Left ventricle myocardium inferior (tissue), 1 donor: ENCODE data around the gene ANKMY1. TPM values are rescaled to one million over a fixed set of nuclear protein-coding genes. Genes with fewer than 3 reads are reported as not detected.
"Not testable (repeated sequence)": the region's sequence is repeated elsewhere in the genome, so short reads cannot be mapped to it uniquely, and the experiment has no call there.

Source experiments
- DNase-seq: peaks from one replicate; pipeline ENCODE4 v3.0.0-alpha.2; 2020
- H3K27ac ChIP-seq: fragments of 200-600 bp; replicated peaks from 2 replicates; pipeline ENCODE4 v1.8.0; 2021
- H3K27me3 ChIP-seq: fragments of 200-600 bp; 2 replicates; pipeline ENCODE4 v1.8.0; 2021; ENCODE audit warnings: low read depth
- H3K36me3 ChIP-seq: fragments of 200-600 bp; 2 replicates; pipeline ENCODE4 v1.8.0; 2021
- H3K4me1 ChIP-seq: fragments of 200-600 bp; 2 replicates; pipeline ENCODE4 v1.8.0; 2021
- H3K4me3 ChIP-seq: fragments of 200-600 bp; 2 replicates; pipeline ENCODE4 v1.8.0; 2021; ENCODE audit warnings: mild to moderate bottlenecking, moderate library complexity
- H3K9me3 ChIP-seq: fragments of 200-600 bp; replicated peaks from 2 replicates; pipeline ENCODE4 v1.8.0; 2021
- CTCF ChIP-seq: fragments of 200-600 bp; IDR thresholded peaks from 2 replicates; pipeline ENCODE4 v1.8.0; 2021; ENCODE audit warnings: antibody characterized with exemption, mild to moderate bottlenecking, borderline replicate concordance
- intact Hi-C: fragments of 100-400 bp; cut with micrococcal nuclease; formaldehyde crosslinking; loops from one replicate; pipeline ENCODE4 v1.11.0; 2022
- total RNA-seq: library from RNA; stranded (reverse); fragmentation: NEBNext Ultra II Directional; extraction: Animal tissue kit (Norgen Biotek cat#: 25700); gene quantifications from one replicate; pipeline ENCODE4 v1.2.1, GENCODE V29; 2021
- donor health status: DM: no; HTN: yes; CAD: no; lungs with severe emphysema.

The ANKMY1 gene
- total RNA-seq, 1 donor from 2014 or later, result 4.0 TPM

GRCh38 chr2:240539906-240540305, 17.9 kb downstream of the ANKMY1 start:
- Histone ChIP-seq H3K27ac (no peak overlapping the region), H3K4me1 (no peaks in the 10 kb centered on the region), H3K4me3 (no peak overlapping the region), H3K27me3 (no peaks in the 10 kb centered on the region), H3K9me3 (no peaks in the 10 kb centered on the region), H3K36me3 (peaks cover 21% of the 10 kb centered on the region)
- no peak for DNase-seq
- TF ChIP-seq CTCF, result no peak
- intact Hi-C loops, result no loop called here

GRCh38 chr2:240539101-240539500, 18.7 kb downstream of the ANKMY1 start:
- H3K27ac ChIP-seq, H3K9me3 ChIP-seq, H3K4me1 ChIP-seq, H3K27me3 ChIP-seq, intact Hi-C loops, H3K4me3 ChIP-seq, DNase-seq: not testable (repeated sequence)
- peaks cover 22% of the 10 kb centered on the region for H3K36me3 ChIP-seq

GRCh38 chr2:240538031-240538780, 19.6 kb downstream of the ANKMY1 start:
- Histone ChIP-seq H3K27me3 (no peaks in the 10 kb centered on the region), H3K9me3 (peaks cover under 1% of the 10 kb centered on the region), H3K36me3 (peaks cover 26% of the 10 kb centered on the region), H3K4me3 (no peak overlapping the region), H3K27ac (no peak overlapping the region), H3K4me1 (no peaks in the 10 kb centered on the region)
- TF ChIP-seq CTCF, result no peak
- intact Hi-C loops, result no loop called here
- no peak for DNase-seq

- intact Hi-C loops, result no loop called here
Observed at GRCh38 chr2:240532031-240532775, 25.6 kb downstream of the ANKMY1 start.

GRCh38 chr2:240531038-240531437, 26.8 kb downstream of the ANKMY1 start:
- no peak for TF ChIP-seq CTCF
- H3K27me3 ChIP-seq, result no peaks in the 10 kb centered on the region
- no peak overlapping the region for H3K4me3 ChIP-seq
- no peak for DNase-seq
- H3K27ac ChIP-seq, result no peak overlapping the region
- H3K9me3 ChIP-seq, result peaks cover 26% of the 10 kb centered on the region
- H3K36me3 ChIP-seq, result peaks cover 40% of the 10 kb centered on the region
- intact Hi-C loops, result no loop called here
- H3K4me1 ChIP-seq, result no peaks in the 10 kb centered on the region

More at GRCh38 chr2:240532031-240532775, 25.6 kb downstream of the ANKMY1 start:
- Histone ChIP-seq H3K4me3 (no peak overlapping the region), H3K36me3 (peaks cover 38% of the 10 kb centered on the region), H3K27ac (no peak overlapping the region), H3K4me1 (no peaks in the 10 kb centered on the region), H3K9me3 (peaks cover 26% of the 10 kb centered on the region), H3K27me3 (no peaks in the 10 kb centered on the region)
- no peak for TF ChIP-seq CTCF
- no peak for DNase-seq

GRCh38 chr2:240530181-240530580, 27.6 kb downstream of the ANKMY1 start:
- TF ChIP-seq CTCF, result no peak
- Histone ChIP-seq H3K36me3 (peaks cover 49% of the 10 kb centered on the region), H3K9me3 (peaks cover 26% of the 10 kb centered on the region), H3K4me1 (no peaks in the 10 kb centered on the region), H3K4me3 (no peak overlapping the region), H3K27me3 (no peaks in the 10 kb centered on the region), H3K27ac (no peak overlapping the region)
- no peak for DNase-seq
- intact Hi-C loops, result no loop called here
